GM18951 (cell line): Measurements from ENCODE around the gene TUBB.
"Not testable (repeated sequence)": the region's sequence is repeated elsewhere in the genome, so short reads cannot be mapped to it uniquely, and the experiment has no call there.

ENCODE experiments used
- POLR2A ChIP-seq: IDR thresholded peaks from 4 replicates; pipeline ENCODE4 v1.6.1; 2011; ENCODE audit warnings: mild to moderate bottlenecking; ENCODE audit not compliant: insufficient read length, insufficient read depth; ENCODE audit errors: extremely low read depth
- in situ Hi-C: fragments of 300-500 bp; cut with MboI; formaldehyde crosslinking; loops from one replicate; pipeline ENCODE4 v1.12.0; 2022; ENCODE audit warnings: low sequenced_read_pairs, mixed read lengths, inconsistent platforms; ENCODE audit not compliant: unreplicated experiment

TUBB gene

GRCh38 chr6:30747300-30747687 is 27.1 kb downstream of the TUBB start:
- no peak for TF ChIP-seq POLR2A
- in situ Hi-C loops = loop anchor here (10.0 kb wide), 1 partner anchor 68 kb away; no protein-coding TSS in a partner anchor

GRCh38 chr6:30747902-30748769 is 28.0 kb downstream of the TUBB start:
- TF ChIP-seq POLR2A = no peak
- in situ Hi-C loops = loop anchor here (10.0 kb wide), 1 partner anchor 67 kb away; no protein-coding TSS in a partner anchor

GRCh38 chr6:30748851-30749540 is 28.8 kb downstream of the TUBB start:
- in situ Hi-C loops = loop anchor here (10.0 kb wide), 1 partner anchor 66 kb away; no protein-coding TSS in a partner anchor
- TF ChIP-seq POLR2A = no peak

- in situ Hi-C loops = loop anchor here (10.0 kb wide), 1 partner anchor 65 kb away; no protein-coding TSS in a partner anchor
- no peak for TF ChIP-seq POLR2A
Measured at GRCh38 chr6:30749554-30750378, 29.6 kb downstream of the TUBB start.

- in situ Hi-C loops = no loop called here
- TF ChIP-seq POLR2A = no peak
Measured at GRCh38 chr6:30750379-30750668, 30.2 kb downstream of the TUBB start.

GRCh38 chr6:30752157-30752927 is 32.2 kb downstream of the TUBB start:
- in situ Hi-C loops = no loop called here
- no peak for TF ChIP-seq POLR2A

- TF ChIP-seq POLR2A = no peak
- in situ Hi-C loops = no loop called here
Measured at GRCh38 chr6:30754631-30755030, 34.5 kb downstream of the TUBB start.

GRCh38 chr6:30756405-30757003 is 36.4 kb downstream of the TUBB start:
- in situ Hi-C loops = not testable (repeated sequence)

GRCh38 chr6:30757261-30757904 is 37.2 kb downstream of the TUBB start:
- no peak for TF ChIP-seq POLR2A
- in situ Hi-C loops = no loop called here

GRCh38 chr6:30759575-30760239 is 39.6 kb downstream of the TUBB start:
- TF ChIP-seq POLR2A = no peak
- in situ Hi-C loops = no loop called here

GRCh38 chr6:30760549-30760948 is 40.4 kb downstream of the TUBB start:
- in situ Hi-C loops = no loop called here
- no peak for TF ChIP-seq POLR2A
